ENCODE measurements around the gene ZCCHC2. TPM values are rescaled to one million over a fixed set of nuclear protein-coding genes. Genes with fewer than 3 reads are reported as not detected.

The ZCCHC2 gene
- total RNA-seq, 1 donor from 2014 or later: 18.3 TPM

GRCh38 chr18:62550746-62551145 is 27.9 kb downstream of the ZCCHC2 start:
- Mint-ChIP-seq H3K27me3 (ENCODE audit: low read depth) (no peaks in the 10 kb centered on the region), H3K4me3 (no peak overlapping the region), H3K36me3 (peaks cover 24% of the 10 kb centered on the region), H3K27ac (no peak overlapping the region), H3K9me3 (no peaks in the 10 kb centered on the region), H3K4me1 (no peaks in the 10 kb centered on the region)
- no peak for TF ChIP-seq CTCF (IDR thresholded peaks at IDR 0.05; ENCODE audit: unreplicated experiment)
- no peak for DNase-seq (ENCODE audit: low spot score in 2 of 2, unreplicated experiment in 2 of 2)

GRCh38 chr18:62551972-62552513 is 29.2 kb downstream of the ZCCHC2 start:
- no peak for DNase-seq (ENCODE audit: low spot score in 2 of 2, unreplicated experiment in 2 of 2)
- H3K9me3 Mint-ChIP-seq: no peaks in the 10 kb centered on the region
- peaks cover 29% of the 10 kb centered on the region for H3K36me3 Mint-ChIP-seq
- no peak overlapping the region for H3K4me3 Mint-ChIP-seq
- H3K27me3 Mint-ChIP-seq (ENCODE audit: low read depth): no peaks in the 10 kb centered on the region
- no peak for TF ChIP-seq CTCF (IDR thresholded peaks at IDR 0.05; ENCODE audit: unreplicated experiment)
- no peaks in the 10 kb centered on the region for H3K4me1 Mint-ChIP-seq
- H3K27ac Mint-ChIP-seq: no peak overlapping the region

GRCh38 chr18:62554061-62554815 is 31.4 kb downstream of the ZCCHC2 start:
- no peaks in the 10 kb centered on the region for H3K4me1 Mint-ChIP-seq
- H3K27ac Mint-ChIP-seq: no peak overlapping the region
- no peaks in the 10 kb centered on the region for H3K9me3 Mint-ChIP-seq
- H3K36me3 Mint-ChIP-seq: peaks cover 42% of the 10 kb centered on the region
- H3K27me3 Mint-ChIP-seq (ENCODE audit: low read depth): no peaks in the 10 kb centered on the region
- no peak for TF ChIP-seq CTCF (IDR thresholded peaks at IDR 0.05; ENCODE audit: unreplicated experiment)
- H3K4me3 Mint-ChIP-seq: no peak overlapping the region
- DNase-seq (ENCODE audit: low spot score in 2 of 2, unreplicated experiment in 2 of 2): no peak

- Mint-ChIP-seq H3K36me3 (peaks cover 40% of the 10 kb centered on the region), H3K9me3 (no peaks in the 10 kb centered on the region)
These were observed 32.3 kb downstream of the ZCCHC2 start for GRCh38 chr18:62555135-62555534.

GRCh38 chr18:62556397-62556796 is 33.6 kb downstream of the ZCCHC2 start:
- H3K9me3 Mint-ChIP-seq: no peaks in the 10 kb centered on the region
- no peaks in the 10 kb centered on the region for H3K4me1 Mint-ChIP-seq
- no peak for TF ChIP-seq CTCF (IDR thresholded peaks at IDR 0.05; ENCODE audit: unreplicated experiment)
- no peak overlapping the region for H3K27ac Mint-ChIP-seq
- H3K27me3 Mint-ChIP-seq (ENCODE audit: low read depth): no peaks in the 10 kb centered on the region
- H3K36me3 Mint-ChIP-seq: peaks cover 41% of the 10 kb centered on the region
- no peak overlapping the region for H3K4me3 Mint-ChIP-seq
- no peak for DNase-seq (ENCODE audit: low spot score in 2 of 2, unreplicated experiment in 2 of 2)

More at GRCh38 chr18:62555135-62555534, 32.3 kb downstream of the ZCCHC2 start:
- no peaks in the 10 kb centered on the region for H3K4me1 Mint-ChIP-seq
- no peak for DNase-seq (ENCODE audit: low spot score in 2 of 2, unreplicated experiment in 2 of 2)
- H3K27me3 Mint-ChIP-seq (ENCODE audit: low read depth): no peaks in the 10 kb centered on the region
- TF ChIP-seq CTCF (IDR thresholded peaks at IDR 0.05; ENCODE audit: unreplicated experiment): no peak
- no peak overlapping the region for H3K4me3 Mint-ChIP-seq
- H3K27ac Mint-ChIP-seq: no peak overlapping the region
